CD14-positive monocyte (primary cell): ENCODE data around the gene GRK7. TPM values are rescaled to one million over a fixed set of nuclear protein-coding genes. Genes with fewer than 3 reads are reported as not detected.

ENCODE experiments used
- DNase-seq, 3 donors: peaks; one replicate each; pipeline ENCODE4 v3.0.0-alpha.2; 2011 to 2022
- H2AFZ ChIP-seq: 2 replicates; pipeline ENCODE4 v1.6.0; 2012; ENCODE audit warnings: mild to moderate bottlenecking, low read depth, low read length, inconsistent platforms; ENCODE audit not compliant: insufficient read depth, poor library complexity, severe bottlenecking
- H3K27ac ChIP-seq, 2 donors: 1 replicate in 1 of 2; 2 replicates in 1 of 2; pipeline ENCODE4 v1.5.1; 2012 to 2013; ENCODE audit warnings: low read length in 2 of 2, control low read depth in 1 of 2, inconsistent platforms in 1 of 2, low read depth in 1 of 2, mild to moderate bottlenecking in 1 of 2
- H3K27me3 ChIP-seq, 2 donors: one replicate each; pipeline versions ENCODE4 v1.6.0 to v1.6.1; 2011 to 2013; ENCODE audit warnings: low read length in 2 of 2; ENCODE audit not compliant: control insufficient read depth in 2 of 2, insufficient read depth in 2 of 2
- H3K36me3 ChIP-seq, 2 donors: replicated peaks in 1 of 2; 1 replicate in 1 of 2; 2 replicates in 1 of 2; pipeline versions ENCODE4 v1.5.1 to v1.6.1; 2012 to 2013; ENCODE audit warnings: low read length in 2 of 2, control low read depth in 1 of 2, inconsistent platforms in 1 of 2, mild to moderate bottlenecking in 1 of 2; ENCODE audit not compliant: insufficient read depth in 2 of 2, control insufficient read depth in 1 of 2
- H3K4me1 ChIP-seq, 2 donors: 1 replicate in 1 of 2; 2 replicates in 1 of 2; pipeline versions ENCODE4 v1.5.1 to v1.6.1; 2012 to 2013; ENCODE audit warnings: low read length in 2 of 2, control low read depth in 1 of 2, inconsistent platforms in 1 of 2, mild to moderate bottlenecking in 1 of 2, moderate library complexity in 1 of 2; ENCODE audit not compliant: insufficient read depth in 2 of 2, control insufficient read depth in 1 of 2
- H3K4me2 ChIP-seq: replicated peaks from 2 replicates; pipeline ENCODE3; 2012; ENCODE audit warnings: low read length, moderate library complexity, mild to moderate bottlenecking; ENCODE audit not compliant: poor library complexity, severe bottlenecking; ENCODE audit errors: extremely low read depth
- H3K4me3 ChIP-seq, 3 experiments: fragments of 200-600 bp in 1 of 3; sonication (generic) in 1 of 3; replicated peaks in 1 of 3; 1 replicate in 2 of 3; 2 replicates in 1 of 3; pipeline ENCODE4 v1.5.1; 2011 to 2013; ENCODE audit warnings: low read length in 3 of 3, mild to moderate bottlenecking in 3 of 3, control low read depth in 2 of 3, low read depth in 2 of 3, inconsistent platforms in 1 of 3, moderate library complexity in 1 of 3
- H3K79me2 ChIP-seq: 2 replicates; pipeline ENCODE4 v1.6.0; 2012; ENCODE audit warnings: mild to moderate bottlenecking, control low read depth, inconsistent platforms, low read length, moderate library complexity; ENCODE audit not compliant: insufficient read depth
- H3K9ac ChIP-seq: 2 replicates; pipeline ENCODE4 v1.6.0; 2017; ENCODE audit warnings: low read length, mild to moderate bottlenecking; ENCODE audit not compliant: insufficient read depth, poor library complexity, severe bottlenecking
- H3K9me3 ChIP-seq, 2 donors: replicated peaks in 1 of 2; 1 replicate in 1 of 2; 2 replicates in 1 of 2; pipeline versions ENCODE4 v1.5.1 to v1.6.1; 2012 to 2013; ENCODE audit warnings: low read length in 2 of 2, control low read depth in 1 of 2; ENCODE audit not compliant: control insufficient read depth in 1 of 2, insufficient read depth in 1 of 2
- H4K20me1 ChIP-seq: 2 replicates; pipeline ENCODE4 v1.6.0; 2012; ENCODE audit warnings: mild to moderate bottlenecking, low read length, control low read depth, moderate library complexity; ENCODE audit not compliant: insufficient read depth
- H3K27ac Mint-ChIP-seq, 7 donors: one replicate each; pipeline ENCODE4 v1.8.0; 2020; ENCODE audit warnings: mild to moderate bottlenecking in 7 of 7, mixed read lengths in 7 of 7, moderate library complexity in 6 of 7, inconsistent platforms in 2 of 7
- H3K27me3 Mint-ChIP-seq, 3 donors: one replicate each; pipeline ENCODE4 v1.8.0; 2021 to 2022; ENCODE audit warnings: low read depth in 3 of 3, mild to moderate bottlenecking in 3 of 3, mixed read lengths in 3 of 3, moderate library complexity in 3 of 3, inconsistent platforms in 1 of 3
- H3K36me3 Mint-ChIP-seq, 2 donors: one replicate each; pipeline ENCODE4 v1.8.0; 2020; ENCODE audit warnings: mixed read lengths in 2 of 2, inconsistent platforms in 1 of 2, mild to moderate bottlenecking in 1 of 2
- H3K4me1 Mint-ChIP-seq: one replicate; pipeline ENCODE4 v1.8.0; 2020; ENCODE audit warnings: mild to moderate bottlenecking, mixed read lengths
- H3K4me3 Mint-ChIP-seq, 2 donors: one replicate each; pipeline ENCODE4 v1.8.0; 2020; ENCODE audit warnings: mild to moderate bottlenecking in 2 of 2, mixed read lengths in 2 of 2, moderate library complexity in 1 of 2
- H3K9me3 Mint-ChIP-seq, 7 donors: one replicate each; pipeline ENCODE4 v1.8.0; 2020 to 2022; ENCODE audit warnings: mixed read lengths in 7 of 7, mild to moderate bottlenecking in 6 of 7, moderate library complexity in 6 of 7, inconsistent platforms in 2 of 7
- whole genome bisulfite sequencing: methylation state at CpG from one replicate; pipeline ENCODE4 v1.1.5; 2013; ENCODE audit warnings: missing lambda C conversion rate; ENCODE audit not compliant: insufficient coverage; 5-methylcytosine and 5-hydroxymethylcytosine counted together
- intact Hi-C, 2 donors: fragments of 100-400 bp; cut with micrococcal nuclease; formaldehyde crosslinking; loops; one replicate each; pipeline versions ENCODE4 v1.15.0 to v1.15.1; 2023
- polyA plus RNA-seq, 3 donors: library from polyadenylated mRNA; depleted of rRNA in 1 of 3; unstranded in 2 of 3; stranded (reverse) in 1 of 3; fragments of 300-500 nt in 2 of 3; fragments of >200 nt in 1 of 3; fragmentation: Illumina TruSeq in 2 of 3; gene quantifications; 1 replicate in 2 of 3; 2 replicates in 1 of 3; pipeline ENCODE4 v1.2.3, GENCODE V29; 2012 to 2021
- TF ChIP-seq, protein P1 (sequence below): fragments of 200-600 bp; IDR thresholded peaks from one replicate; pipeline ENCODE4 v1.8.0; 2022; ENCODE audit warnings: antibody characterized with exemption, mild to moderate bottlenecking

GRK7 gene
- polyA plus RNA-seq, 3 donors, result 0.04 to 0.07 TPM; not detected in 1

DNA sequence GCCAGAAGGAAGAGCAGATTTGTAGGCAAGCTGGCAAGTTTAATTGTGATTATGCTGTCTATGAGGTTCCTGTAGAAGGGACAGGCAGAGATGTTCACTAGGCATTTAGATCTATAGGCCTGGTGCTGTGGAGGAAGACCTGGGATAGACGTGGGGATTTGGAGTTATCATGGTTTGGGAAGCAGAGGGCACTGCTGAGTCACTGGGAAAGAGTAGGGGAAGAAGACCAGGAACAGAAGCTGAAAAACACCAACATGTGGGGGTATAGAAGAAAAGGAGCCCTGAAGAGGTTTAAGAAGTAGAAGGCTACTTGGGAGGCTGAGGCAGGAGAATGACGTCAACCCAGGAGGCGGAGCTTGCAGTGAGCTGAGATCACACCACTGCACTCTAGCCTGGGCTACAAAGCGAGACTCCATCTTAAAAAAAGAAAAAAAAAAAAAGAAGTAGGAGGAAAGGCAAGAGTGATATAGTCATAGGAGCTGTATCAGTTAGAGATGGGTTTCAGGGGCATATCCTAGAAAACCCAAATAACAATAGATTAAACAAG, 19.3 kb downstream of the GRK7 start:
- 67% methylated on average over 1 of the region's 4 CpGs for WGBS

DNA sequence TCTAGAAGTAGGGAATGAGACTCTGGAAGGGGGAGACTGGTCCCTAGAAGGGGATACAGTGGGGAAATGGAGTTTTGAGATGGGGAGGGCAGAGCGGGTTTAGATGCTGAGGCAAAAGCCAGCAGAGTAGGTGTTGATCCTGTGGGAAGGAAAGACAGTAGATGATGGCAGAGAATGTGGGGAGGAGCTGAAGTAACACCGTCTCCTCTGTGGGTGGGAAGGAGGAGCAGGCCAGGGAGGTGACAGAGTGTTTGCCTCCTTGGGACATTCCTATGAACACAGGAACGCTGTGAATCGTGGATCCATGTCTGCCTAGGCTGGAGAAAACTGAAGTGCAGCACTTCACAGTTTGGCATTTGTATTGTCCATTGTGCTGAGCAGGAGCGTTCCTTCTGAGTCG, 20.4 kb downstream of the GRK7 start:
- Mint-ChIP-seq H3K27ac (no peak overlapping the region), H3K9me3 (peaks cover 0 to 3% (median under 1%) of the 10 kb centered on the region in 7 donors), H3K36me3 (no peaks in the 10 kb centered on the region), H3K4me1 (peaks cover 7% of the 10 kb centered on the region), H3K4me3 (no peak overlapping the region), H3K27me3 (peaks cover 0 to 1% (median 1%) of the 10 kb centered on the region in 3 donors)
- Histone ChIP-seq H3K9ac (no peak overlapping the region), H3K4me1 (no peaks in the 10 kb centered on the region), H3K9me3 (no peaks in the 10 kb centered on the region), H3K79me2 (no peaks in the 10 kb centered on the region), H2AFZ (no peak overlapping the region), H3K36me3 (no peaks in the 10 kb centered on the region), H3K27ac (no peak overlapping the region), H3K27me3 (no peaks in the 10 kb centered on the region), H3K4me3 (no peak overlapping the region), H4K20me1 (no peaks in the 10 kb centered on the region), H3K4me2 (no peak overlapping the region)
- intact Hi-C loops, result no loop called here
- TF ChIP-seq, protein P1, sequence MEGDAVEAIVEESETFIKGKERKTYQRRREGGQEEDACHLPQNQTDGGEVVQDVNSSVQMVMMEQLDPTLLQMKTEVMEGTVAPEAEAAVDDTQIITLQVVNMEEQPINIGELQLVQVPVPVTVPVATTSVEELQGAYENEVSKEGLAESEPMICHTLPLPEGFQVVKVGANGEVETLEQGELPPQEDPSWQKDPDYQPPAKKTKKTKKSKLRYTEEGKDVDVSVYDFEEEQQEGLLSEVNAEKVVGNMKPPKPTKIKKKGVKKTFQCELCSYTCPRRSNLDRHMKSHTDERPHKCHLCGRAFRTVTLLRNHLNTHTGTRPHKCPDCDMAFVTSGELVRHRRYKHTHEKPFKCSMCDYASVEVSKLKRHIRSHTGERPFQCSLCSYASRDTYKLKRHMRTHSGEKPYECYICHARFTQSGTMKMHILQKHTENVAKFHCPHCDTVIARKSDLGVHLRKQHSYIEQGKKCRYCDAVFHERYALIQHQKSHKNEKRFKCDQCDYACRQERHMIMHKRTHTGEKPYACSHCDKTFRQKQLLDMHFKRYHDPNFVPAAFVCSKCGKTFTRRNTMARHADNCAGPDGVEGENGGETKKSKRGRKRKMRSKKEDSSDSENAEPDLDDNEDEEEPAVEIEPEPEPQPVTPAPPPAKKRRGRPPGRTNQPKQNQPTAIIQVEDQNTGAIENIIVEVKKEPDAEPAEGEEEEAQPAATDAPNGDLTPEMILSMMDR, result no peak
- DNase-seq, result no peak
- 94% methylated on average over 6 of the region's 6 CpGs for WGBS

More for the DNA sequence above, 19.3 kb downstream of the GRK7 start:
- Mint-ChIP-seq H3K27ac (peak overlapping the region in 2 of 7 donors; percentile 10 to 73), H3K9me3 (peaks cover 0 to 3% (median 2%) of the 10 kb centered on the region in 7 donors), H3K4me3 (no peak overlapping the region), H3K4me1 (no peaks in the 10 kb centered on the region), H3K27me3 (peaks cover 0 to 1% (median 1%) of the 10 kb centered on the region in 3 donors), H3K36me3 (no peaks in the 10 kb centered on the region)
- no peak overlapping the region for H3K4me3 ChIP-seq
- H3K27ac ChIP-seq, result no peak overlapping the region
- intact Hi-C loops, result no loop called here
- no peak overlapping the region for H3K4me2 ChIP-seq
- H3K27me3 ChIP-seq, result no peaks in the 10 kb centered on the region
- no peak for DNase-seq
- no peak overlapping the region for H3K9ac ChIP-seq
- H3K79me2 ChIP-seq, result no peaks in the 10 kb centered on the region
- H2AFZ ChIP-seq, result peak overlapping the region; percentile 21
- H3K4me1 ChIP-seq, result no peaks in the 10 kb centered on the region
- no peaks in the 10 kb centered on the region for H3K9me3 ChIP-seq
- TF ChIP-seq, protein P1, result no peak
- H4K20me1 ChIP-seq, result no peaks in the 10 kb centered on the region
- no peaks in the 10 kb centered on the region for H3K36me3 ChIP-seq
